Islet of Langerhans (tissue), 1 donor: ENCODE results near the gene CADPS2.
A peak's percentile ranks its signal among the peaks of the same experiment; 100 is the strongest.

Experiments
- FAIRE-seq: peaks from one replicate; lab custom pipeline; 2011; peaks lifted over from hg19 to GRCh38; lab: Jason Lieb, UNC

CADPS2 gene

GRCh38 chr7:122600042-122600441 is 286.2 kb downstream of the CADPS2 start:
- FAIRE-seq = no peak

- FAIRE-seq = no peak
Measured at GRCh38 chr7:122597277-122597676, 289.0 kb downstream of the CADPS2 start.

GRCh38 chr7:122595885-122596284 is 290.4 kb downstream of the CADPS2 start:
- no peak for FAIRE-seq

GRCh38 chr7:122588621-122589020 is 297.6 kb downstream of the CADPS2 start:
- no peak for FAIRE-seq

- FAIRE-seq = no peak
Measured at GRCh38 chr7:122584676-122585251, 301.5 kb downstream of the CADPS2 start.

GRCh38 chr7:122578350-122578749 is 307.9 kb downstream of the CADPS2 start:
- no peak for FAIRE-seq

GRCh38 chr7:122577449-122578003 is 308.7 kb downstream of the CADPS2 start:
- FAIRE-seq = no peak

GRCh38 chr7:122572706-122573105 is 313.6 kb downstream of the CADPS2 start:
- no peak for FAIRE-seq

GRCh38 chr7:122561326-122561725 is 324.9 kb downstream of the CADPS2 start:
- no peak for FAIRE-seq

GRCh38 chr7:122556873-122557542 is 329.3 kb downstream of the CADPS2 start:
- FAIRE-seq = no peak

GRCh38 chr7:122556219-122556618 is 330.0 kb downstream of the CADPS2 start:
- no peak for FAIRE-seq

- FAIRE-seq = no peak
Measured at GRCh38 chr7:122553761-122554160, 332.5 kb downstream of the CADPS2 start.

- no peak for FAIRE-seq
Measured at GRCh38 chr7:122552769-122553168, 333.5 kb downstream of the CADPS2 start.

GRCh38 chr7:122550545-122550944 is 335.7 kb downstream of the CADPS2 start:
- no peak for FAIRE-seq

- FAIRE-seq = no peak
Measured at GRCh38 chr7:122549578-122549977, 336.7 kb downstream of the CADPS2 start.

- no peak for FAIRE-seq
Measured at GRCh38 chr7:122546496-122546895, 339.8 kb downstream of the CADPS2 start.

GRCh38 chr7:122544463-122544862 is 341.8 kb downstream of the CADPS2 start:
- FAIRE-seq = no peak

GRCh38 chr7:122543891-122544290 is 342.4 kb downstream of the CADPS2 start:
- FAIRE-seq = no peak

- FAIRE-seq = no peak
Measured at GRCh38 chr7:122543166-122543565, 343.1 kb downstream of the CADPS2 start.

GRCh38 chr7:122535086-122535485 is 351.2 kb downstream of the CADPS2 start:
- no peak for FAIRE-seq

- FAIRE-seq = no peak
Measured at GRCh38 chr7:122532406-122533269, 353.6 kb downstream of the CADPS2 start.

GRCh38 chr7:122528879-122529481 is 357.3 kb downstream of the CADPS2 start:
- peak; percentile 99 for FAIRE-seq

- FAIRE-seq = no peak
Measured at GRCh38 chr7:122525355-122525754, 360.9 kb downstream of the CADPS2 start.
